Testis (tissue), 2 donors: ENCODE results near the gene DNHD1.

Experiments
- CTCF ChIP-seq, 3 experiments: fragments of 450-650 bp in 2 of 3; fragments of 200-600 bp in 1 of 3; sonication (generic) in 1 of 3; IDR thresholded peaks; one replicate each; pipeline ENCODE4 v1.5.1; 2016 to 2019; ENCODE audit warnings: antibody characterized with exemption in 3 of 3, mild to moderate bottlenecking in 2 of 3, moderate library complexity in 1 of 3
- POLR2A ChIP-seq: fragments of 450-650 bp; IDR thresholded peaks from one replicate; pipeline ENCODE4 v1.6.1; 2017; ENCODE audit warnings: antibody characterized with exemption, mild to moderate bottlenecking, moderate library complexity

- no peak for TF ChIP-seq CTCF (IDR thresholded peaks at IDR 0.05)
- TF ChIP-seq POLR2A: no peak
Measured at GRCh38 chr11:6615882-6616585, 119.0 kb downstream of the DNHD1 start.
